GM12873 (cell line): Measurements from ENCODE around the gene SKOR1.

Experiments used
- CTCF ChIP-seq: IDR thresholded peaks from 2 replicates; pipeline ENCODE4 v1.5.1; 2012; ENCODE audit warnings: low read depth, mild to moderate bottlenecking, moderate library complexity, low read length, control low read depth; ENCODE audit not compliant: insufficient read depth; ENCODE audit errors: missing control alignments

Gene SKOR1

GRCh38 chr15:67879440-67880129, 54.3 kb downstream of the SKOR1 start:
- TF ChIP-seq CTCF = no peak

GRCh38 chr15:67880651-67881182, 55.4 kb downstream of the SKOR1 start:
- no peak for TF ChIP-seq CTCF

- no peak for TF ChIP-seq CTCF
Observed at GRCh38 chr15:67882487-67883233, 57.4 kb downstream of the SKOR1 start.

- no peak for TF ChIP-seq CTCF
Observed at GRCh38 chr15:67883234-67883773, 58.0 kb downstream of the SKOR1 start.

- TF ChIP-seq CTCF = no peak
Observed at GRCh38 chr15:67884009-67884408, 58.7 kb downstream of the SKOR1 start.
